ENCODE results near the gene METTL1.

Gene METTL1

GRCh38 chr12:57766464-57767304 is 5.2 kb downstream of the METTL1 start, which contains the start of gene CYP27B1:
Gene CYP27B1 (minus strand): TSS chr12:57767078. CDS start chr12:57767041, 37 bp downstream.
- peak; percentile 72 to 88 for DNase-seq

- DNase-seq = peak in 1 of 2 experiments; percentile 39
These were observed 6.0 kb downstream of the METTL1 start for GRCh38 chr12:57765698-57766463.

DNA sequence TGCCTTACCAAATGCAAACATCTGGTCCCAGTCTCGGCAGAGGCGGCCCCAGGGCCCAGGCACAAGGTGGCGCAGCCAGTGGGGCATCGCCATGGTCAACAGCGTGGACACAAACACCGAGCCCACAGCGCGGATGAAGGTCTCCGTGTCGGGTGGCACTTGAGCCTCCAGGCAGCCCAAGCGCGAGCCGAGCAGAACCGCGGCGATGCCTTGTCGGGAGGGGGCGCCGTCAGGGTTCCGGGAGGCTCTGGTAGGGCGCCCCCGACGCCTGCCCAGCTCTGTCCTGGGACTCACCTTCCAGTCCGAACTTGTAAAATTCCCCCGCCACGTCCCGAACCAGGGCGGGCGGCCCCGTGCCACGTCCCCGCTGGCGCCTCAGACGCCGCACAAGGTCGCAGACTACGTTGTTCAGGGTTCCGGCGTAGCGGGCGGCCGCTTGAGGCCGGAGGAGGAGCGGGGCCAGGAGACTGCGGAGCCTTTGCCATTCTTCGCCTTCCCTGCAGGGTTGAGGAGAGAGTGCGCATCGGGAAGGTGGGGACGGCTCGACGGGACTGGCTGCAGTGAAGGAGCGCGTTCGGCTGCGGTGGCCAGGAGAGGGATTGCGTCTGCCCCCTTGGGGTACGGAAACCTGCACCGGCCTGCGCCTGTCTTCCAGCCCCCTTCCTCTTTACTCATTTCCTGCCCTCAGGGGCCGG is 6.8 kb downstream of the METTL1 start:
- peak in 1 of 2 experiments; percentile 48 for DNase-seq

GRCh38 chr12:57764662-57765002 is 7.3 kb downstream of the METTL1 start:
- DNase-seq = no peak

DNA sequence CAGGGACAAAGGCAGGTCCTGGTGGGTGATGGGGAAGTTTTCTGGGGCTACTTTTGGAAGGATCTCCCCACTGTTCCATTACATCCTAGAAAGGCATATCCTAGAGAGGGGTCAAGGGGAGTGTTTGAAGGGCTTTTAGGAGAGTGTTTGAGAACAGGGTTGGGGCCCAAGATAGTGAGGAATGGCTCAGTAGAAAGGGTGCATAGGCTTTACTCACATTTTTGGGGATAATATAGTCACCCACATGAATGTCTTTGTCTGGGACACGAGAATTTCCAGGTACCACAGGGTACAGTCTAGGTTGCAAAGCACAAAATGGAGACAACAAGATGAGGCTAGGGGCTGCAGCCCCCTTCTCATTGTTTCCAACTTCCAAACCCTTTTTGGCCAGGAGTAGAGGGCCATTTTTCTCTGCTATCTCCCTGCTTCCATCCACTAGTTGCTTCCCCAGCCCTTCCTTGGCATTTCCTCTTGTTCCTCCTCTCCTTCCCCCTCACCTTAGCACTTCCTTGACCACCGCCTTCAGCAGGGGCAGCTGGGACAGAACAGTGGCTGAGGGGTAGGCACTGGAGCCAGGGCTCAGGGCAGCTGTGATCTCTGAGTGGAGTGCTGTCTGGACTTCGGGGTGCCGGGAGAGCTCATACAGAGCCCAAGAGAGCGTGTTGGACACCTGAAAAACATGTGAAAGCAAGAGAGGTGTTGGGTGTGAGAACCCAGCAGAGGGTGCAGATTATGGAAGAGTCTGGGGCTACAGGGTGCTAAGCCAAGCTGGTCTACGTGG is 7.8 kb downstream of the METTL1 start:
- no peak for DNase-seq

DNA sequence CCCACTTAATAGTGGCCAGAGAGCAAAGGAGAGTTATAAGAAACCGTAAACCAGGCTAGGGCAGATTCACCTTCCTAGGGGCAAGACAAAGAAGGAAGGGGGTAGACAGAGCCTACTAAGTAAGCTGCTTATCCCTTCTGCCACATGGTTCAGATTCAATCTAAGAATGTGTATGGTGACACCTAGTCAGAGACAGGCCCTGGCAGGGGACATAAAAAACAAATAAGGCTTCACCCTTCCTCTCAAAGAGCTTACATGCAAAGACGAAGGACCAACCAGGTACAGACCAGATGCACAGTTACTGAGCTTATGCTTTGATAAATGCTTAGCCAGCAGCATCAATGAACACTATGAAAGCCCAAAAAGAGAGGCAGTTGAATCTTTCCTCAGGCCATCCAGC is 9.4 kb downstream of the METTL1 start:
- DNase-seq = peak in 1 of 2 experiments; percentile 19

DNA sequence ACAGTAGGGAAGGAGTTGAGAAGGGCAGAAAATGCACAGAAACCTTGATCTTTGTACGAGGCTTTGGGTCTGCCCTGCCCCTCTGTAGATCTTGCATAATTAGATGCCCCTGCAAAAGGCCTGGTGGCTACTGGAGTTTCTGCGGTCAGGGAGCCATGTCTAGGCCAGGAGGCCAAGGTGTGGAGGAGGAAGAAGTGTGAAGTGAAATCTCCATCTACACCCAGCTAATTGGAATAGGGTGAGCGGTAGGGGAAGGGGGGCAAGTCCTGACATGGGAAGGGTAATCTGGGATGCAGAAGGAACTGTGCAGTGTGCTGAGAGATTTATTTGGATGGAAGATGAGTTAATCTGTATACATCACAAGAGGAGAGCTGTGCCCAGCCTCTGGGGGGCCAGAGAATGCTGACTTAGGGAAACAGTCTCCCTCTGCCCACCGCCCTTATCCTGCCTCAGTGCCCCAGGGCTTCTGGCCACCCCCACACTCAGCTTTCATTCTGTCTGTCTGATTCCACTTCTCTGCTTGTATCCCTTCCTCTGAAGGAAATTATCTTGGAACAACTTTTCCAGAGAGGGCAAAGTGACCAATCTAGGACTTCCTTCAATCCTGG is 10.4 kb downstream of the METTL1 start:
- no peak for DNase-seq

- no peak for DNase-seq
These were observed 11.4 kb downstream of the METTL1 start for GRCh38 chr12:57760347-57760982.

DNA sequence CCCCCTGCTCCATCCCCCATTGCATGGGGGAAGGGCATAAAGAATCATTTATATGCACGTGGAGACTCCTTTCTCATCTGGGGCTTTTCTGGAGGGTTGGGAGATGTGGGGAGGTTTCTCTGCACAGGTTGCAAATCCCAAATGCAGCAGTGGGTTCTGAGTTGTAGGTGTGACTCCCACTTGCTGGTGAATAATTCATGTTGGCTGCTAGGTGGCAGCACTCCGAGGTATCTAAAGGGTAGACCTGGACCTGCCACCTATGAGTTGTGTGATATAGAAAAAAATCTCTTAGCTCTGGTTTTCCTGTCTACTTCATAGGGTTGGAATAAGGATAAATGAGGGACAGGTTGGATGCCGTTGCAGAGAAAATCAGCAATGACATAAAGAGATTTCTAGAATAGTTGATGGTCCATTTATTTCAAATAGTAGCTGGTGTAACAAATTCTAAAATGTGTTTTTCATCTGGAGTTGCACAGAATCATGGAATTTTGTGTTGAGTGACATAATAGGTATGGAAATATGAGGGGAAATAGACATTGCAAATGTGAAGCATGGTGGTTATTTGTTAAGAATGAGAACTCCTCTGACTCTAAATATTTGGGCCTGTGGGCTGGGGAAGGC is 12.4 kb downstream of the METTL1 start:
- peak in 1 of 2 experiments; percentile 40 for DNase-seq

DNA sequence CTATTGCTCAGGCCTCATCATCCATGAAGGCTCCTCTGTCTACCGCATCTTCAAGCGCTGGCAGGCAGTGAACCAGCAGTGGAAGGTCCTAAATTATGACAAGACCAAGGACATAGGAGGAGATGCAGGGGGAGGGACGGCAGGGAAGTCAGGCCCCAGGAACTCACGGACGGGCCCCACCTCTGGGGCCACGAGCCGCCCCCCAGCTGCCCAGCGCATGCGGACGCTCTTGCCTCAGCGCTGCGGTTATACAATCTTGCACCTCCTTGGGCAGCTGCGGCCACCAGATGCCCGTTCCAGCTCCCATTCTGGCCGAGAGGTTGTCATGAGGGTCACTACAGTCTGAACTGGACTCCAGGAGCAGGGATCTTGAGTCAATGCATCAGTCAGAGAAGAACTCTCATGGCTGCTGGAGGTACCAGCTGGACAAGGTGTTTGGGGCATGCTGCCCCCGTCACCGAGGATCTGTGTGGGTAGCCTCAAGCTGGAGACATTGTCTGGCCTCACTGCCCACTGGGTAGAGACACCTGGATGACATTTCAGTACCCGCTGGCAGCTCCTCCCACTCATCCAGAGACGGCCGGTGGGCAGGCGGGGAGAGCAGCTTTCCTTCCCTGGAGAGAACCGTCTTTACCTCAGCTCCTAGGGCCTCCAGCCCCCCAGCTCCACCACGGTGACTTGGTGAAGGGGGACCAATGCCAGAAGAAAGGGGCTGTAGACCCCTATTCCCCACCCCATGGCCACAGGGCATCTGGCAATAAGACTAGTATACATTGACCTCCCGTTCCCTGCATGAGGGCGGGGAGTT is 13.1 kb downstream of the METTL1 start:
- no peak for DNase-seq

GRCh38 chr12:57757771-57758170 is 14.1 kb downstream of the METTL1 start:
- no peak for DNase-seq

- DNase-seq = peak in 1 of 2 experiments; percentile 33
These were observed 15.2 kb downstream of the METTL1 start for GRCh38 chr12:57756406-57757341.

DNA sequence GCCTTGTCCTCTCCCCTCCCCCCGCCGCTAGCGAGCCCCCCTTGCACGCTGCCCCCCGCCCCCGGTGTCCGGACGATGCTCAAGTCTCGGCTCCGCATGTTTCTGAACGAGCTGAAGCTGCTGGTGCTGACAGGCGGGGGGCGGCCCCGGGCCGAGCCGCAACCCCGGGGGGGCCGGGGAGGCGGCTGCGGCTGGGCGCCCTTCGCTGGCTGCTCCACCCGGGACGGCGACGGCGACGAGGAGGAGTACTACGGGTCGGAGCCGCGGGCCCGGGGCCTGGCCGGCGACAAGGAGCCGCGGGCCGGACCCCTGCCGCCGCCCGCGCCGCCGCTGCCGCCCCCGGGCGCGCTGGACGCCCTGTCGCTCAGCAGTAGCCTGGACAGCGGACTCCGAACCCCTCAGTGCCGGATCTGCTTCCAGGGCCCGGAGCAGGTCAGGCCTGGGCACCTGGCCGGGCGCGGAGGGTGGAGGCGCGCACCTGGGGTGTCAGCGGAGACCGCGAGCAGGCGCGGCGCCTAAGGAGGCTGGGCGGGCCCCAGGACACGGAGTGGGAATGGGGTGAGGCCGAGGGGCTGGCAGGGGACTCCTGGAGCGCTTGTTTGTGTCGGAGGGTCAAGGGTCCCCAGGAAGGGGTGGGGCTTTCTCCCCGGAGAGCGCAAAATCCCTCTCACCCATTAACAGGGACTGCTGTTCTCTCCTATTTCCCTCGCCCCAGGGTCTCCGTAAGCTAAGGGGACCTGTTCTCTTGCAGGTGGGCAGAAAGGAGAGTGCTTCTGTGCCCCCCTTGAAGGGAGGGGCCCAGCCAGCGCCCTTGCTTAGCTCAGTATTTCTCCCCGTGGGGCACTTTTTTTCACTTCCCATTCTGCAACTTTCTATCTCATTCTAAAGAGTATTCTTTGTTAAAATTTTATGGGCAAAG is 16.2 kb downstream of the METTL1 start:
- peak in 1 of 2 experiments; percentile 22 for DNase-seq

- DNase-seq = no peak
These were observed 16.8 kb downstream of the METTL1 start for GRCh38 chr12:57755194-57755453.

- DNase-seq = peak; percentile 63 to 74
These were observed 17.3 kb downstream of the METTL1 start, which contains the start of gene MARCHF9 for GRCh38 chr12:57754411-57755193. Gene MARCHF9 (plus strand): TSS chr12:57755103. CDS start chr12:57755529, 426 bp downstream.

DNA sequence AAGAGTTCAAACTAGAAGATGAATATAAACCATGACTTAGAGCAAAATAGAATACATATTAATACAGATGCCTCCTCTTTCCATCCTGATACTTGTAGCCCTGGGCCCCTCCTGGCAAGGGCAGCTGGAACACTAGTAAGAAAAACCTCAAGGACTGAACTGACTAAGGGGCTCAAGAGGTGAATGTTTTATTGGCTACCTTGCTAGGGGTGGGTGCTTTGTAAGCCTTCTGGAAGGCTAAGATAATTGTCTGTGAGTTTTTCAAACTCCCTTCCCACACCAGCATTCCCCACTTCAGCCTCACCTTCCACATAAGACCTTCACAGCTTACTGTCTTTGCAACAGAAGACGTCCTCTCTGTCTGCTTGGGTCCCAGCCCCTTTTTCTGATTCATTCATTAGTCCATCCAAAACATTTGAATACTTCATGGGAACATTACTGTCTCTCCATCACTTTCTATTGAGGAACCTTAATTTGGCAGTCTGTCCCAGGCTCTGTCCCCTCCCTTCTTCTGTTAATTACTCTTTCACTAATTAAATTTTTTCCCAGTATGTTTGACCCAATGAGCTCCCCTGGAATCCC is 18.1 kb downstream of the METTL1 start:
- peak in 1 of 2 experiments; percentile 24 for DNase-seq

DNA sequence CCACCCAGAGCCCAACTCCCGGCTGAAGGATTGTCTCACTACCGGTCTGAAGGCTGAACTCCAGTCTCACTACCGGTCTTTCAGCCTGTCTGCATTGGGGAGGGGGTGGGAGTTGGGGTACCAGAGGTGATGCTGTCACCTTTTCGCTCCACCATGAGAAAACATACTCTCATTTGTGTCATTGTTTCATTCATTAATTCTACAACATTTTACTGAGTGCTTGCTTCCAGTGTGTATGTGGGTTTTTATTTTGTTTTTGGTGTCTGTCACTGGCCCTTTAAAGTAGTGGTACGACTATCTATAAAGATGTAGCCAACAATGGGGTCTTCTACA is 19.3 kb downstream of the METTL1 start:
- no peak for DNase-seq
